Lower leg skin (tissue), 3 donors: ENCODE measurements around the gene SLC8A2.

Experiments
- CTCF ChIP-seq, 3 donors: fragments of 450-650 bp; IDR thresholded peaks; one replicate each; pipeline ENCODE4 v1.5.1; 2016; ENCODE audit warnings: antibody characterized with exemption in 3 of 3, mild to moderate bottlenecking in 3 of 3, moderate library complexity in 2 of 3
- POLR2A ChIP-seq, 2 donors: fragments of 450-650 bp; IDR thresholded peaks; one replicate each; pipeline ENCODE4 v1.6.1; 2016 to 2017; ENCODE audit warnings: antibody characterized with exemption in 2 of 2, mild to moderate bottlenecking in 1 of 2, moderate library complexity in 1 of 2

- TF ChIP-seq CTCF (IDR thresholded peaks at IDR 0.05): no peak
- no peak for TF ChIP-seq POLR2A (IDR thresholded peaks at IDR 0.05)
These were observed 36.3 kb upstream of the SLC8A2 start for GRCh38 chr19:47507924-47508553.
